Sciatic nerve (tissue), 2 donors: ENCODE data around the gene WDR54. TPM values are rescaled to one million over a fixed set of nuclear protein-coding genes. Genes with fewer than 3 reads are reported as not detected.
A peak's percentile ranks its signal among the peaks of the same experiment; 100 is the strongest.

Experiments
- ATAC-seq: fragments of 200-7000 bp; cut with Tn5 transposase; one replicate; pipeline ENCODE4 v1.9.1; 2020; ENCODE audit warnings: mild to moderate bottlenecking, moderate library complexity
- DNase-seq: peaks from one replicate; pipeline ENCODE4 v3.0.0-alpha.2; 2020; ENCODE audit warnings: low spot score
- intact Hi-C: fragments of 100-400 bp; cut with DNase I; formaldehyde crosslinking; loops from one replicate; pipeline ENCODE4 v1.14.2; 2022
- total RNA-seq: library from RNA; stranded (reverse); fragmentation: NEBNext Ultra II Directional; extraction: Animal tissue kit (Norgen Biotek cat#: 25700); gene quantifications from one replicate; pipeline ENCODE4 v1.2.1, GENCODE V29; 2021
- donor health status: DM: no; HTN: no; CAD: no.
- donor health status: DM: no; HTN: no; CAD: no.

WDR54 gene
- 14.0 TPM for total RNA-seq

GRCh38 chr2:74421221-74421870 is at the start of gene WDR54, which contains the start of gene C2orf81:
TSS of gene WDR54 (plus strand) at chr2:74421730. CDS start at chr2:74422154, 424 bp downstream.
TSS of gene C2orf81 (minus strand) at chr2:74421619. CDS start at chr2:74421560, 59 bp downstream.
- intact Hi-C loops = no loop called here
- DNase-seq (peak; percentile 89), ATAC-seq (peak; percentile 94)

GRCh38 chr2:74372674-74373073 is 48.9 kb upstream of the WDR54 start:
- no peak for DNase-seq
- intact Hi-C loops = no loop called here
- ATAC-seq = no peak

- DNase-seq (no peak), ATAC-seq (peak; percentile 74)
- intact Hi-C loops = no loop called here
These were observed 48.3 kb upstream of the WDR54 start for GRCh38 chr2:74373221-74373676.

- peak; percentile 11 for ATAC-seq
- intact Hi-C loops = no loop called here
- DNase-seq = no peak
These were observed 47.5 kb upstream of the WDR54 start for GRCh38 chr2:74373985-74374384.

- intact Hi-C loops = no loop called here
- DNase-seq (peak; percentile 85), ATAC-seq (peak; percentile 98)
These were observed 46.9 kb upstream of the WDR54 start for GRCh38 chr2:74374509-74375205.

GRCh38 chr2:74375838-74376237 is 45.7 kb upstream of the WDR54 start:
- DNase-seq (no peak), ATAC-seq (no peak)
- intact Hi-C loops = no loop called here

GRCh38 chr2:74378007-74378406 is 43.5 kb upstream of the WDR54 start:
- ATAC-seq (no peak), DNase-seq (no peak)

GRCh38 chr2:74379851-74380789 is 41.4 kb upstream of the WDR54 start, which contains the start of gene DCTN1:
TSS of gene DCTN1 (minus strand) at chr2:74380311. CDS start at chr2:74380037, 274 bp downstream.
- peak; percentile 85 for ATAC-seq
- intact Hi-C loops = no loop called here
- DNase-seq = no peak

More at GRCh38 chr2:74378007-74378406, 43.5 kb upstream of the WDR54 start:
- intact Hi-C loops = no loop called here

- ATAC-seq = no peak
- DNase-seq = no peak
- intact Hi-C loops = no loop called here
These were observed 39.8 kb upstream of the WDR54 start for GRCh38 chr2:74381751-74382150.

- ATAC-seq = peak; percentile 81
These were observed 38.3 kb upstream of the WDR54 start for GRCh38 chr2:74383254-74383653.

GRCh38 chr2:74384051-74384450 is 37.5 kb upstream of the WDR54 start:
- ATAC-seq (no peak), DNase-seq (no peak)
- intact Hi-C loops = no loop called here

More at GRCh38 chr2:74383254-74383653, 38.3 kb upstream of the WDR54 start:
- no peak for DNase-seq
- intact Hi-C loops = no loop called here

- intact Hi-C loops = no loop called here
- ATAC-seq (peak; percentile 81), DNase-seq (no peak)
These were observed 36.1 kb upstream of the WDR54 start for GRCh38 chr2:74385396-74385795.

GRCh38 chr2:74387346-74387745 is 34.2 kb upstream of the WDR54 start:
- no peak for DNase-seq
- ATAC-seq = no peak
- intact Hi-C loops = no loop called here

- intact Hi-C loops = no loop called here
- ATAC-seq (no peak), DNase-seq (no peak)
These were observed 30.9 kb upstream of the WDR54 start for GRCh38 chr2:74390606-74391005.

- ATAC-seq (peak; percentile 56), DNase-seq (no peak)
- intact Hi-C loops = no loop called here
These were observed 30.3 kb upstream of the WDR54 start for GRCh38 chr2:74391209-74391579.

GRCh38 chr2:74391580-74392448 is 29.7 kb upstream of the WDR54 start:
- peak; percentile 97 for DNase-seq
- intact Hi-C loops = no loop called here
- ATAC-seq = peak; percentile 94

- intact Hi-C loops = no loop called here
- no peak for ATAC-seq
- no peak for DNase-seq
These were observed 29.1 kb upstream of the WDR54 start for GRCh38 chr2:74392449-74392743.

GRCh38 chr2:74393525-74393924 is 28.0 kb upstream of the WDR54 start:
- ATAC-seq (no peak), DNase-seq (no peak)
- intact Hi-C loops = no loop called here

GRCh38 chr2:74396149-74396548 is 25.4 kb upstream of the WDR54 start:
- no peak for ATAC-seq
- intact Hi-C loops = no loop called here
- no peak for DNase-seq
